K562 (cell line): Measurements from ENCODE around the gene ZNF652. TPM values are rescaled to one million over a fixed set of nuclear protein-coding genes. Genes with fewer than 3 reads are reported as not detected.

Source experiments
- ASH1L ChIP-seq: fragments of 450-650 bp; IDR thresholded peaks from 2 replicates; pipeline ENCODE4 v1.6.1; 2018; ENCODE audit warnings: borderline replicate concordance, mild to moderate bottlenecking, low read depth; ENCODE audit not compliant: partially characterized antibody
- CXXC5 ChIP-seq: fragments of 250-450 bp; sonication (Bioruptor Pico); IDR thresholded peaks from 2 replicates; pipeline ENCODE4 v1.8.0; 2022; ENCODE audit warnings: inconsistent platforms, mild to moderate bottlenecking, moderate library complexity
- DEAF1 ChIP-seq: fragments of 450-650 bp; formaldehyde crosslinking; IDR thresholded peaks from 2 replicates; pipeline ENCODE4 v1.4.0; 2020; ENCODE audit warnings: mild to moderate bottlenecking, moderate library complexity
- EP400 ChIP-seq: fragments of 450-650 bp; IDR thresholded peaks from 2 replicates; pipeline ENCODE4 v1.6.1; 2017; ENCODE audit warnings: antibody characterized with exemption, mild to moderate bottlenecking, moderate library complexity
- FOSL1 ChIP-seq: fragments of 200-800 bp; sonication (Bioruptor generic); conservative IDR thresholded peaks from 2 replicates; pipeline ENCODE4 v1.6.1; 2016; ENCODE audit warnings: missing genetic modification characterization, missing compliant biosample characterization
- L3MBTL2 ChIP-seq: fragments of 450-650 bp; IDR thresholded peaks from 2 replicates; pipeline ENCODE4 v1.6.1; 2016; ENCODE audit warnings: mild to moderate bottlenecking, moderate library complexity
- LARP7 ChIP-seq: fragments of 450-650 bp; IDR thresholded peaks from 2 replicates; pipeline ENCODE4 v1.6.1; 2016
- PRDM10 ChIP-seq: fragments of 450-650 bp; IDR thresholded peaks from 2 replicates; pipeline ENCODE4 v1.6.1; 2018; ENCODE audit not compliant: partially characterized antibody
- RREB1 ChIP-seq: fragments of 250-450 bp; sonication (Bioruptor Pico); IDR thresholded peaks from 2 replicates; pipeline ENCODE4 v1.4.0; 2020
- SMARCA4 ChIP-seq: fragments of 450-650 bp; IDR thresholded peaks from 2 replicates; pipeline ENCODE4 v1.6.1; 2016
- SNAPC5 ChIP-seq: fragments of 250-450 bp; sonication (Bioruptor Pico); IDR thresholded peaks from 2 replicates; pipeline ENCODE4 v1.8.0; 2021; ENCODE audit warnings: moderate library complexity, mild to moderate bottlenecking, inconsistent platforms
- SPI1 ChIP-seq: IDR thresholded peaks from 2 replicates; pipeline ENCODE4 v1.6.1; 2011; ENCODE audit warnings: low read depth, low read length, control low read depth, borderline replicate concordance
- SREBF1 ChIP-seq: fragments of 150-350 bp; IDR thresholded peaks from 2 replicates; pipeline ENCODE4 v1.6.1; 2014; ENCODE audit warnings: antibody characterized with exemption, low read depth, low read length, borderline replicate concordance
- TFAM ChIP-seq: fragments of 250-450 bp; sonication (Bioruptor Pico); conservative IDR thresholded peaks from 2 replicates; pipeline ENCODE4 v1.5.0; 2021; ENCODE audit warnings: mild to moderate bottlenecking, moderate library complexity
- ZNF124 ChIP-seq: sonication (generic); formaldehyde crosslinking; IDR thresholded peaks from 2 replicates; pipeline ENCODE4 v1.8.1; 2022; ENCODE audit warnings: missing genetic modification reagents
- ZNF316 ChIP-seq: fragments of 450-650 bp; IDR thresholded peaks from 2 replicates; pipeline ENCODE4 v1.6.1; 2016
- ZNF584 ChIP-seq: fragments of 200-800 bp; sonication (Bioruptor generic); IDR thresholded peaks from 2 replicates; pipeline ENCODE4 v1.6.1; 2016; ENCODE audit warnings: low read depth, mild to moderate bottlenecking, missing genetic modification characterization, missing compliant biosample characterization
- ZNF699 ChIP-seq: fragments of 250-450 bp; sonication (Bioruptor Pico); IDR thresholded peaks from 2 replicates; pipeline ENCODE4 v1.8.0; 2021; ENCODE audit warnings: mild to moderate bottlenecking, moderate library complexity; ENCODE audit not compliant: insufficient replicate concordance
- polyA plus RNA-seq, 8 experiments: library from polyadenylated mRNA; depleted of rRNA in 4 of 8; stranded (reverse) in 5 of 8; unstranded in 3 of 8; fragments of >200 nt; fragmentation: Nextera tagmentation in 2 of 8; fragmentation: Illumina TruSeq in 1 of 8; extraction: Ambion mirVana in 2 of 8; extraction: Trizol in 1 of 8; gene quantifications; 2 replicates each; pipeline versions ENCODE4 v1.2.1 to v1.2.3, GENCODE V29; 2011 to 2014; ENCODE audit warnings: inconsistent platforms in 1 of 8, missing spikeins in 1 of 8
- total RNA-seq, 7 experiments: library from RNA; depleted of rRNA in 6 of 7; stranded (reverse); fragments of >200 nt in 6 of 7; fragmentation: Illumina TruSeq in 2 of 7; extraction: Trizol in 2 of 7; gene quantifications; 2 replicates each; pipeline versions ENCODE4 v1.2.1 to v1.2.3, GENCODE V29; 2011 to 2021; ENCODE audit warnings: low replicate concordance in 1 of 7

ZNF652 gene
- total and polyA plus RNA-seq, 9 of the 15 experiments (the other 6 are each of a cell fraction or from before 2014, with no cell fraction given): 5.1 to 15.5 (median 7.8) TPM

- TF ChIP-seq EP400 (no peak), ZNF584 (CRISPR knock-in tag) (0 out of 2 replicates have a peak, but pooled peaks have one; percentile 47), SPI1 (0 out of 2 replicates have a peak, but pooled peaks have one; percentile 27), ZNF699 (CRISPR knock-in tag) (no peak), SNAPC5 (CRISPR knock-in tag) (no peak), ASH1L (no peak), L3MBTL2 (0 out of 2 replicates have a peak, but pooled peaks have one; percentile 14), SMARCA4 (peak; percentile 65; the same call in 1 of the 2 replicates), SREBF1 (no peak), CXXC5 (CRISPR knock-in tag) (no peak; the same call in 1 of the 2 replicates), FOSL1 (tag) (peak; percentile 72), ZNF316 (peak; percentile 96), LARP7 (no peak), PRDM10 (no peak), TFAM (CRISPR knock-in tag) (no peak), DEAF1 (CRISPR knock-in tag) (no peak), ZNF124 (no peak), RREB1 (CRISPR knock-in tag) (peak; percentile 98)
Measured at GRCh38 chr17:49252148-49252695, 109.8 kb downstream of the ZNF652 start (continued).
